GM12891 (cell line): ENCODE measurements around the gene OR8H2.

Source experiments
- POLR2A ChIP-seq: IDR thresholded peaks from 2 replicates; pipeline ENCODE4 v1.6.1; 2011; ENCODE audit warnings: low read depth, low read length, control low read depth
- POLR2AphosphoS5 ChIP-seq: IDR thresholded peaks from 2 replicates; pipeline ENCODE4 v1.6.1; 2011; ENCODE audit warnings: low read depth, low read length, control low read depth
- TAF1 ChIP-seq: IDR thresholded peaks from 2 replicates; pipeline ENCODE4 v1.6.1; 2011; ENCODE audit warnings: low read depth, low read length, control low read depth

DNA sequence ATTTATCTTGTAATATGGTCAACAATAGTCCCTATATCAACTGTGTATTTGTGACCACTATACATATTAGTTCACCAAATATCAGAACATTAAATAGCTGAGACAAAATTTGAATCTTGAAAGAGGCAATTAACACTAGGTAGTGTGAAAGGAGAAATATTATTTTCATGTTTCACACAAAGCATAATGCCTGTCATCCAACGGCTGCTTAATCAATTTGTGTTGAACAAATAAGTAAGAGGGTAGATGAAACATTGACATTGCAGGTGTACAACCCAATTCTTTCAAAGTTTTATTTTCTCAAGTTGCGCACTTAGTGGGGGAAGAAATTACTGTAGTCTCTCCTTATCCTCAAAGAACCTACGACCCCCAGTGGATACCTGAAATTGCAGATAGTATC is 13.8 kb upstream of the OR8H2 start:
- TF ChIP-seq POLR2A (no peak), TAF1 (no peak), POLR2AphosphoS5 (no peak)
